Suprapubic skin (tissue), 3 donors: ENCODE results near the gene MECR.

Experiments
- POLR2A ChIP-seq, 2 donors: fragments of 450-650 bp; IDR thresholded peaks; one replicate each; pipeline ENCODE4 v1.6.1; 2017; ENCODE audit warnings: antibody characterized with exemption in 2 of 2, mild to moderate bottlenecking in 2 of 2, moderate library complexity in 2 of 2
- TF ChIP-seq, protein P1 (sequence below), 2 donors: fragments of 200-600 bp in 1 of 2; fragments of 450-650 bp in 1 of 2; sonication (generic) in 1 of 2; IDR thresholded peaks; one replicate each; pipeline ENCODE4 v1.5.1; 2016 to 2019; ENCODE audit warnings: antibody characterized with exemption in 2 of 2, mild to moderate bottlenecking in 1 of 2, moderate library complexity in 1 of 2

DNA sequence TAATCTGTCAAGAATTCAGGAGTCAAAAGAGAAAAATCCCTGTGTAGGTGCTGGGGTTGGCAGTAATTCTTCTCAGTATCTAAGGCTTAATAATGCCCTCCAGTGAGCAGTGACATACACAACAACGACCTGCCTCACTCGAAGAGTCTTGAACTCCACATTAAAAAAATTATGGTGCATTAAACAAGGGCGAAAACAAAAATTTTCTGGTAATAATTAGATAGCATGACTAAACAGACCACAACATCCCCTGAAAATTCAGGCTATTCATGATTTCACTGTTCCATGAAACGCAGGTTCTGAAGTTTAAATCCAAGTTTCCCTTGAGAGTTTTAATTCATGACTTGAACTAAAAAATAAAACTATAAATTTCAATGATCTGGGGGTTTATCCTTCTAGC lies 54.2 kb downstream of the MECR start:
- TF ChIP-seq, protein P1, sequence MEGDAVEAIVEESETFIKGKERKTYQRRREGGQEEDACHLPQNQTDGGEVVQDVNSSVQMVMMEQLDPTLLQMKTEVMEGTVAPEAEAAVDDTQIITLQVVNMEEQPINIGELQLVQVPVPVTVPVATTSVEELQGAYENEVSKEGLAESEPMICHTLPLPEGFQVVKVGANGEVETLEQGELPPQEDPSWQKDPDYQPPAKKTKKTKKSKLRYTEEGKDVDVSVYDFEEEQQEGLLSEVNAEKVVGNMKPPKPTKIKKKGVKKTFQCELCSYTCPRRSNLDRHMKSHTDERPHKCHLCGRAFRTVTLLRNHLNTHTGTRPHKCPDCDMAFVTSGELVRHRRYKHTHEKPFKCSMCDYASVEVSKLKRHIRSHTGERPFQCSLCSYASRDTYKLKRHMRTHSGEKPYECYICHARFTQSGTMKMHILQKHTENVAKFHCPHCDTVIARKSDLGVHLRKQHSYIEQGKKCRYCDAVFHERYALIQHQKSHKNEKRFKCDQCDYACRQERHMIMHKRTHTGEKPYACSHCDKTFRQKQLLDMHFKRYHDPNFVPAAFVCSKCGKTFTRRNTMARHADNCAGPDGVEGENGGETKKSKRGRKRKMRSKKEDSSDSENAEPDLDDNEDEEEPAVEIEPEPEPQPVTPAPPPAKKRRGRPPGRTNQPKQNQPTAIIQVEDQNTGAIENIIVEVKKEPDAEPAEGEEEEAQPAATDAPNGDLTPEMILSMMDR (IDR thresholded peaks at IDR 0.05) = no peak
- TF ChIP-seq POLR2A (IDR thresholded peaks at IDR 0.05) = no peak
